ENCODE measurements around the gene ARHGAP24. TPM values are rescaled to one million over a fixed set of nuclear protein-coding genes. Genes with fewer than 3 reads are reported as not detected.

The ARHGAP24 gene
- total and polyA plus RNA-seq, 2 experiments from 2014 or later = 19.5 to 29.6 TPM

GRCh38 chr4:85613901-85614300 lies 139.0 kb downstream of the ARHGAP24 start:
- H3K27ac ChIP-seq = no peak overlapping the region
- H4K20me1 ChIP-seq (ENCODE audit: insufficient read depth, poor library complexity, severe bottlenecking) = no peaks in the 10 kb centered on the region
- no peaks in the 10 kb centered on the region for H3K4me1 ChIP-seq (ENCODE audit: insufficient read depth)
- H3K4me2 ChIP-seq = no peak overlapping the region
- DNase-seq (ENCODE audit: low spot score) = no peak
- H3K4me3 ChIP-seq = no peak overlapping the region
- WGBS (ENCODE audit: low lambda C conversion rate, missing lambda C conversion rate) = 100% methylated on average over 1 of the region's 1 CpG
- H3K9me3 ChIP-seq (ENCODE audit: low read depth) = no peaks in the 10 kb centered on the region
- H2AFZ ChIP-seq = no peak overlapping the region
- TF ChIP-seq EZH2 (IDR thresholded peaks at IDR 0.05; ENCODE audit: borderline replicate concordance) (no peak), EZH2phosphoT487 (IDR thresholded peaks at IDR 0.05; ENCODE audit: low read depth, severe bottlenecking, unreplicated experiment) (no peak), CTCF (IDR thresholded peaks at IDR 0.05; ENCODE audit: poor library complexity) (no peak)
- H3K36me3 ChIP-seq (replicated peaks; ENCODE audit: insufficient read depth, low read depth) = no peaks in the 10 kb centered on the region
- no peaks in the 10 kb centered on the region for H3K9me2 ChIP-seq (replicated peaks; ENCODE audit: insufficient read depth)
- no peaks in the 10 kb centered on the region for H3K79me2 ChIP-seq
- H3K27me3 ChIP-seq = no peaks in the 10 kb centered on the region

- TF ChIP-seq CTCF (IDR thresholded peaks at IDR 0.05; ENCODE audit: poor library complexity) = no peak
- TF ChIP-seq EZH2phosphoT487 (IDR thresholded peaks at IDR 0.05; ENCODE audit: low read depth, severe bottlenecking, unreplicated experiment) = no peak
- TF ChIP-seq EZH2 (IDR thresholded peaks at IDR 0.05; ENCODE audit: borderline replicate concordance) = no peak
- WGBS (ENCODE audit: low lambda C conversion rate, missing lambda C conversion rate) = 91% methylated on average over 2 of the region's 2 CpGs
Observed at GRCh38 chr4:85615952-85616351, 141.0 kb downstream of the ARHGAP24 start.

GRCh38 chr4:85617202-85617601 lies 142.3 kb downstream of the ARHGAP24 start:
- 84% methylated on average over 3 of the region's 3 CpGs for WGBS (ENCODE audit: low lambda C conversion rate, missing lambda C conversion rate)
- H3K4me1 ChIP-seq (ENCODE audit: insufficient read depth) = no peaks in the 10 kb centered on the region
- no peak for DNase-seq (ENCODE audit: low spot score)
- no peak for TF ChIP-seq EZH2 (IDR thresholded peaks at IDR 0.05; ENCODE audit: borderline replicate concordance)
- TF ChIP-seq CTCF (IDR thresholded peaks at IDR 0.05; ENCODE audit: poor library complexity) = no peak
- no peak for TF ChIP-seq EZH2phosphoT487 (IDR thresholded peaks at IDR 0.05; ENCODE audit: low read depth, severe bottlenecking, unreplicated experiment)
- no peak overlapping the region for H3K27ac ChIP-seq
- H3K9me2 ChIP-seq (replicated peaks; ENCODE audit: insufficient read depth) = no peaks in the 10 kb centered on the region
- no peaks in the 10 kb centered on the region for H3K79me2 ChIP-seq
- no peaks in the 10 kb centered on the region for H4K20me1 ChIP-seq (ENCODE audit: insufficient read depth, poor library complexity, severe bottlenecking)
- no peaks in the 10 kb centered on the region for H3K27me3 ChIP-seq
- H2AFZ ChIP-seq = no peak overlapping the region
- H3K4me2 ChIP-seq = no peak overlapping the region
- no peak overlapping the region for H3K4me3 ChIP-seq
- no peaks in the 10 kb centered on the region for H3K36me3 ChIP-seq (replicated peaks; ENCODE audit: insufficient read depth, low read depth)
- no peaks in the 10 kb centered on the region for H3K9me3 ChIP-seq (ENCODE audit: low read depth)

More at GRCh38 chr4:85615952-85616351, 141.0 kb downstream of the ARHGAP24 start:
- no peaks in the 10 kb centered on the region for H3K27me3 ChIP-seq
- no peak for DNase-seq (ENCODE audit: low spot score)
- H3K79me2 ChIP-seq = no peaks in the 10 kb centered on the region
- H4K20me1 ChIP-seq (ENCODE audit: insufficient read depth, poor library complexity, severe bottlenecking) = no peaks in the 10 kb centered on the region
- no peaks in the 10 kb centered on the region for H3K9me3 ChIP-seq (ENCODE audit: low read depth)
- no peaks in the 10 kb centered on the region for H3K9me2 ChIP-seq (replicated peaks; ENCODE audit: insufficient read depth)
- H3K4me2 ChIP-seq = no peak overlapping the region
- H3K4me1 ChIP-seq (ENCODE audit: insufficient read depth) = no peaks in the 10 kb centered on the region
- H2AFZ ChIP-seq = no peak overlapping the region
- no peak overlapping the region for H3K27ac ChIP-seq
- no peak overlapping the region for H3K4me3 ChIP-seq
- H3K36me3 ChIP-seq (replicated peaks; ENCODE audit: insufficient read depth, low read depth) = no peaks in the 10 kb centered on the region

GRCh38 chr4:85632981-85633380 lies 158.0 kb downstream of the ARHGAP24 start:
- Histone ChIP-seq H3K27me3 (no peaks in the 10 kb centered on the region), H3K27ac (no peak overlapping the region), H4K20me1 (ENCODE audit: insufficient read depth, poor library complexity, severe bottlenecking) (no peaks in the 10 kb centered on the region), H3K4me3 (no peak overlapping the region), H2AFZ (no peak overlapping the region), H3K79me2 (no peaks in the 10 kb centered on the region), H3K9me3 (ENCODE audit: low read depth) (peaks cover 1% of the 10 kb centered on the region), H3K9me2 (replicated peaks; ENCODE audit: insufficient read depth) (no peaks in the 10 kb centered on the region), H3K4me1 (ENCODE audit: insufficient read depth) (no peaks in the 10 kb centered on the region), H3K4me2 (no peak overlapping the region), H3K36me3 (replicated peaks; ENCODE audit: insufficient read depth, low read depth) (no peaks in the 10 kb centered on the region)
- no peak for DNase-seq (ENCODE audit: low spot score)
- TF ChIP-seq EZH2 (IDR thresholded peaks at IDR 0.05; ENCODE audit: borderline replicate concordance) = no peak
- no peak for TF ChIP-seq EZH2phosphoT487 (IDR thresholded peaks at IDR 0.05; ENCODE audit: low read depth, severe bottlenecking, unreplicated experiment)
- no peak for TF ChIP-seq CTCF (IDR thresholded peaks at IDR 0.05; ENCODE audit: poor library complexity)
